Measurements from ENCODE around the gene DHRS3. TPM values are rescaled to one million over a fixed set of nuclear protein-coding genes. Genes with fewer than 3 reads are reported as not detected.

The DHRS3 gene
- total RNA-seq, 1 experiment from 2014 or later: 239 TPM

DNA sequence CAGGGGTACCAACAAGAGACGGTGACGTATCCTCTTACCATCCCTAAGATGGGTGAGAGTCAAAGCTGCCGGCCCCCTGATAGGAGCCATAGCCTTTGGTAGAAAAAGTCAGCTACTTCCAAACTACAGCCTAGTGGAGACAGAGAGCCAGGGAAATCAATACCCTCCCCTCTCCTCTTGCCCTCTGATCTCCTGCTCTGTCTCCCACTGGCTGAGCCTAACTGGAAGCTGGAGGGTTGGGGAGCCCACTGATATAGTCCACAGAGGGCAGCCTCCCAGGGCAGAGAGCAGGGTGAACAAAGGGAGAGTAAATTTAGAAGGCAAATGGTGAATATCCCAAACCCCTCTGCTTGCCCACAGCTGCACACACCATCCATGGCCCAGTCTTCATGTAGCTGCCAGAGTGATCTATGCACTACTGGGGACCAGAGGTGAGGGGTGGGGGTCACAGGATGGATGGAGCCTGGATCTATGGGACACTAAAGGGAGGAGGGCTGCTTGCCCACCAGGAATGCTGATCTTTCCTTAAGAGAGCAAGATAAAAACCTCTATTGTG lies 80.0 kb downstream of the DHRS3 start:
- intact Hi-C loops (cut with micrococcal nuclease; ENCODE audit: unreplicated experiment): no loop called here
- CTCF ChIA-PET: no interaction called here
- Mint-ChIP-seq H3K27ac (ENCODE audit: unreplicated experiment) (peak overlapping the region; percentile 25), H3K27me3 (ENCODE audit: unreplicated experiment) (no peaks in the 10 kb centered on the region), H3K36me3 (ENCODE audit: insufficient read depth, unreplicated experiment) (peaks cover 6% of the 10 kb centered on the region), H3K4me3 (ENCODE audit: low read depth, unreplicated experiment) (no peak overlapping the region), H3K9me3 (ENCODE audit: low read depth, unreplicated experiment) (peaks cover 11% of the 10 kb centered on the region), H3K4me1 (ENCODE audit: low read depth, unreplicated experiment) (peaks cover 36% of the 10 kb centered on the region)
- no TSS peak for BruUV-seq (replicated peaks)
- no peak for TF ChIP-seq CTCF (IDR thresholded peaks at IDR 0.05; ENCODE audit: unreplicated experiment)
- DNase-seq: no peak

- H3K4me3 Mint-ChIP-seq (ENCODE audit: low read depth, unreplicated experiment): no peak overlapping the region
- peak overlapping the region; percentile 25 for H3K27ac Mint-ChIP-seq (ENCODE audit: unreplicated experiment)
- CTCF ChIA-PET: interaction anchor here (0.6 kb wide), 1 partner anchor 683 kb away, joined by 3 read pairs; no protein-coding TSS in a partner anchor
- peaks cover 29% of the 10 kb centered on the region for H3K4me1 Mint-ChIP-seq (ENCODE audit: low read depth, unreplicated experiment)
- DNase-seq: no peak
- H3K36me3 Mint-ChIP-seq (ENCODE audit: insufficient read depth, unreplicated experiment): peaks cover 6% of the 10 kb centered on the region
- H3K27me3 Mint-ChIP-seq (ENCODE audit: unreplicated experiment): no peaks in the 10 kb centered on the region
- no TSS peak for BruUV-seq (replicated peaks)
- H3K9me3 Mint-ChIP-seq (ENCODE audit: low read depth, unreplicated experiment): peaks cover 11% of the 10 kb centered on the region
- TF ChIP-seq CTCF (IDR thresholded peaks at IDR 0.05; ENCODE audit: unreplicated experiment): no peak
- intact Hi-C loops (cut with micrococcal nuclease; ENCODE audit: unreplicated experiment): no loop called here
Measured at GRCh38 chr1:12537294-12537693, 80.7 kb downstream of the DHRS3 start.

GRCh38 chr1:12536023-12536639 lies 81.9 kb downstream of the DHRS3 start:
- no peaks in the 10 kb centered on the region for H3K27me3 Mint-ChIP-seq (ENCODE audit: unreplicated experiment)
- no peak overlapping the region for H3K4me3 Mint-ChIP-seq (ENCODE audit: low read depth, unreplicated experiment)
- peaks cover 11% of the 10 kb centered on the region for H3K9me3 Mint-ChIP-seq (ENCODE audit: low read depth, unreplicated experiment)
- no peak for TF ChIP-seq CTCF (IDR thresholded peaks at IDR 0.05; ENCODE audit: unreplicated experiment)
- H3K4me1 Mint-ChIP-seq (ENCODE audit: low read depth, unreplicated experiment): peaks cover 21% of the 10 kb centered on the region
- peaks cover 6% of the 10 kb centered on the region for H3K36me3 Mint-ChIP-seq (ENCODE audit: insufficient read depth, unreplicated experiment)
- H3K27ac Mint-ChIP-seq (ENCODE audit: unreplicated experiment): no peak overlapping the region
- no peak for DNase-seq
- no TSS peak for BruUV-seq (replicated peaks)
- intact Hi-C loops (cut with micrococcal nuclease; ENCODE audit: unreplicated experiment): no loop called here
- CTCF ChIA-PET: no interaction called here

DNA sequence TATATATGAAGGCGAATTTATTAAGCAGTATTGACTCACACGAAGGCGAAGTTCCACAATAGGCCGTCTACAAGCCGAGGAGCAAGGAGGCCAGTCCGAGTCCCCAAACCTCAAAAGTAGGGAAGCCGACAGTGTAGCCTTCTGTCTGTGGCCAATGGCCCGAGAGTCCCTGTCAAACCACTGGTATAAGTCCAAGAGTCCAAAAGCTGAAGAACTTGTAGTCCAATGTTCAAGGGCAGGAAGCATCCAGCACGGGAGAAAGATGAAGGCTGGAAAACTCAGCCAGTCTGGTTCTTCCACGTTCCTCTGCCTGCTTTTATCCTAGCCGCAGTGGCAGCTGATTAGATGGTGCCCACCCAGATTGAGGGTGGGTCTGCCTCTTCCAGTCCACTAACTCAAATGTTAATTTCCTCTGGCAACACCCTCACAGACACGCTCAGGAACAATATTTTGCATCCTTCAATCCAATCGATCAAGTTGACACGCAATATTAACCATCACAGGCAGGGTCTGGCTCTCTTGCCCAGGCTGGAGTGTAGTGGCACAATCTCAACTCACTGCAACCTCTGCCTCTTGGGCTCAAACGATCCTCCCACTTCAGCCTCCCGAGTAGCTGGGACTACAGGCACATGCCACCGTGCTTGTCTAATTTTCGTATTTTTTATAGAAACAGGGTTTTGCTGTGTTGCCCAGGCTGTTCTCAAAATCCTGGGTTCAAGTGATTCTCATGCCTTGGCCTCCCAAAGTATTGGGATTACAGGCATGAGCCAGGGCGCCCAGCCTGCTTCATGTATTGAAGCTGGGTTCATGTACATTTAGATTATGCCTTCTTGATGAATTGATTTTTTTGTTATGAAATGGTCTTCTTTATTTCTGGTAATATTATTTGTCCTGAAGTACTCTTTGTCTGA lies 85.3 kb downstream of the DHRS3 start:
- H3K4me1 Mint-ChIP-seq (ENCODE audit: low read depth, unreplicated experiment): peaks cover 41% of the 10 kb centered on the region
- no peak for DNase-seq

More for the DNA sequence above, 85.3 kb downstream of the DHRS3 start:
- CTCF ChIA-PET: no interaction called here
- peaks cover 2% of the 10 kb centered on the region for H3K36me3 Mint-ChIP-seq (ENCODE audit: insufficient read depth, unreplicated experiment)
- no peak overlapping the region for H3K27ac Mint-ChIP-seq (ENCODE audit: unreplicated experiment)
- peaks cover 11% of the 10 kb centered on the region for H3K9me3 Mint-ChIP-seq (ENCODE audit: low read depth, unreplicated experiment)
- no peak for TF ChIP-seq CTCF (IDR thresholded peaks at IDR 0.05; ENCODE audit: unreplicated experiment)
- H3K27me3 Mint-ChIP-seq (ENCODE audit: unreplicated experiment): no peaks in the 10 kb centered on the region
- no peak overlapping the region for H3K4me3 Mint-ChIP-seq (ENCODE audit: low read depth, unreplicated experiment)
- intact Hi-C loops (cut with micrococcal nuclease; ENCODE audit: unreplicated experiment): no loop called here
- BruUV-seq (replicated peaks): no TSS peak
